Duodenal mucosa (tissue), 2 donors: ENCODE results near the gene AQP5.

Experiments
- H3K27ac ChIP-seq: one replicate; pipeline ENCODE4 v1.7.0; 2013; ENCODE audit warnings: low read depth, low read length
- H3K27me3 ChIP-seq, 2 donors: one replicate each; pipeline ENCODE4 v1.7.0; 2013; ENCODE audit warnings: low read length in 2 of 2, control low read depth in 1 of 2; ENCODE audit not compliant: insufficient read depth in 2 of 2, control insufficient read depth in 1 of 2
- H3K36me3 ChIP-seq, 2 donors: one replicate each; pipeline ENCODE4 v1.7.0; 2013; ENCODE audit warnings: low read length in 2 of 2, control low read depth in 1 of 2; ENCODE audit not compliant: insufficient read depth in 2 of 2, control insufficient read depth in 1 of 2
- H3K4me1 ChIP-seq, 2 donors: one replicate each; pipeline ENCODE4 v1.7.0; 2013; ENCODE audit warnings: low read length in 2 of 2, control low read depth in 1 of 2; ENCODE audit not compliant: insufficient read depth in 2 of 2, control insufficient read depth in 1 of 2
- H3K4me3 ChIP-seq, 2 donors: one replicate each; pipeline ENCODE4 v1.7.0; 2013; ENCODE audit warnings: low read length in 2 of 2, low read depth in 1 of 2
- H3K9ac ChIP-seq, 2 donors: one replicate each; pipeline ENCODE4 v1.7.0; 2013; ENCODE audit warnings: low read length in 2 of 2, low read depth in 1 of 2
- H3K9me3 ChIP-seq, 2 donors: one replicate each; pipeline ENCODE4 v1.7.0; 2013; ENCODE audit warnings: low read length in 2 of 2, control low read depth in 1 of 2; ENCODE audit not compliant: control insufficient read depth in 1 of 2

The AQP5 gene

GRCh38 chr12:49965836-49966235, 4.2 kb downstream of the AQP5 start:
- Histone ChIP-seq H3K36me3 (no peaks in the 10 kb centered on the region), H3K27me3 (peaks cover 48 to 49% of the 10 kb centered on the region in 2 donors), H3K9ac (no peak overlapping the region), H3K9me3 (no peaks in the 10 kb centered on the region), H3K4me3 (no peak overlapping the region), H3K27ac (no peak overlapping the region), H3K4me1 (peaks cover 7 to 11% of the 10 kb centered on the region in 2 donors)

- Histone ChIP-seq H3K9me3 (no peaks in the 10 kb centered on the region), H3K27ac (no peak overlapping the region), H3K36me3 (no peaks in the 10 kb centered on the region), H3K27me3 (peaks cover 44 to 46% of the 10 kb centered on the region in 2 donors), H3K9ac (no peak overlapping the region), H3K4me1 (peaks cover 7 to 11% of the 10 kb centered on the region in 2 donors), H3K4me3 (no peak overlapping the region)
Measured at GRCh38 chr12:49966511-49967041, 4.9 kb downstream of the AQP5 start.

- peak overlapping the region in 1 of 2 donors; percentile 47 for H3K9ac ChIP-seq
- H3K9me3 ChIP-seq, result no peaks in the 10 kb centered on the region
- H3K4me1 ChIP-seq, result peaks cover 7 to 11% of the 10 kb centered on the region in 2 donors
- no peaks in the 10 kb centered on the region for H3K36me3 ChIP-seq
- peak overlapping the region; percentile 59 to 70 for H3K4me3 ChIP-seq
- H3K27ac ChIP-seq, result no peak overlapping the region
- peaks cover 40 to 42% of the 10 kb centered on the region in 2 donors for H3K27me3 ChIP-seq
Measured at GRCh38 chr12:49967042-49967776, 5.5 kb downstream of the AQP5 start.

GRCh38 chr12:49967777-49968250, 6.1 kb downstream of the AQP5 start:
- H3K9me3 ChIP-seq, result no peaks in the 10 kb centered on the region
- no peaks in the 10 kb centered on the region for H3K36me3 ChIP-seq
- no peak overlapping the region for H3K27ac ChIP-seq
- peak overlapping the region in 1 of 2 donors; percentile 47 for H3K9ac ChIP-seq
- peak overlapping the region; percentile 59 to 70 for H3K4me3 ChIP-seq
- peaks cover 34 to 42% of the 10 kb centered on the region in 2 donors for H3K27me3 ChIP-seq
- peaks cover 7 to 11% of the 10 kb centered on the region in 2 donors for H3K4me1 ChIP-seq

GRCh38 chr12:49968471-49968870, 6.8 kb downstream of the AQP5 start:
- Histone ChIP-seq H3K9me3 (no peaks in the 10 kb centered on the region), H3K4me3 (no peak overlapping the region), H3K4me1 (peaks cover 9 to 14% of the 10 kb centered on the region in 2 donors), H3K27ac (no peak overlapping the region), H3K9ac (no peak overlapping the region), H3K36me3 (no peaks in the 10 kb centered on the region), H3K27me3 (peaks cover 30 to 42% of the 10 kb centered on the region in 2 donors)

GRCh38 chr12:49969027-49969426, 7.4 kb downstream of the AQP5 start:
- H3K27me3 ChIP-seq, result peaks cover 29 to 37% of the 10 kb centered on the region in 2 donors
- no peak overlapping the region for H3K9ac ChIP-seq
- no peaks in the 10 kb centered on the region for H3K9me3 ChIP-seq
- H3K4me3 ChIP-seq, result no peak overlapping the region
- peaks cover 15 to 19% of the 10 kb centered on the region in 2 donors for H3K4me1 ChIP-seq
- no peak overlapping the region for H3K27ac ChIP-seq
- H3K36me3 ChIP-seq, result no peaks in the 10 kb centered on the region

- no peak overlapping the region for H3K9ac ChIP-seq
Measured at GRCh38 chr12:49969651-49970429, 8.2 kb downstream of the AQP5 start.

DNA sequence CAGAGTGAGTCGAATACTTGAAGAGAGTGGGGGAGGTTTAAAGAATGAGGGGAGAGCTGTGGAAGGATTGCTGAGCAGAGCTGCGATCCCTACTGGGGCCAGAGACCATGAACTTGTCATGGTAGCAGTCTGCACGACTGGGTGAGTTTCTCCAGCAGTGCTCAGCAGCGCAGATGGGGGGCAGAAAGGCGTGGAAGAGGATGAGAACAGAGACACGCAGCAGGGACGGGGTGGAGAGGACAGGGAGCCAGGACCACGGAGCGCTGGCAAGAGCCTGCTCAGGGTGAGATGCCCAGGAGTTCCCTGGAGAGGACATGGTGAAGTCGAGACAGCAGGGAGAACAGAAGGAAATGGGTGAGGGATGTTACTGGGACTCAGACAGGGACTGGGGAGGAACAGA, 9.0 kb downstream of the AQP5 start:
- H3K4me1 ChIP-seq, result peaks cover 16 to 29% of the 10 kb centered on the region in 2 donors
- no peaks in the 10 kb centered on the region for H3K9me3 ChIP-seq

More at GRCh38 chr12:49969651-49970429, 8.2 kb downstream of the AQP5 start:
- H3K27me3 ChIP-seq, result peaks cover 25 to 29% of the 10 kb centered on the region in 2 donors
- H3K4me1 ChIP-seq, result peaks cover 16 to 24% of the 10 kb centered on the region in 2 donors
- no peaks in the 10 kb centered on the region for H3K9me3 ChIP-seq
- no peak overlapping the region for H3K27ac ChIP-seq
- no peak overlapping the region for H3K4me3 ChIP-seq
- no peaks in the 10 kb centered on the region for H3K36me3 ChIP-seq

DNA sequence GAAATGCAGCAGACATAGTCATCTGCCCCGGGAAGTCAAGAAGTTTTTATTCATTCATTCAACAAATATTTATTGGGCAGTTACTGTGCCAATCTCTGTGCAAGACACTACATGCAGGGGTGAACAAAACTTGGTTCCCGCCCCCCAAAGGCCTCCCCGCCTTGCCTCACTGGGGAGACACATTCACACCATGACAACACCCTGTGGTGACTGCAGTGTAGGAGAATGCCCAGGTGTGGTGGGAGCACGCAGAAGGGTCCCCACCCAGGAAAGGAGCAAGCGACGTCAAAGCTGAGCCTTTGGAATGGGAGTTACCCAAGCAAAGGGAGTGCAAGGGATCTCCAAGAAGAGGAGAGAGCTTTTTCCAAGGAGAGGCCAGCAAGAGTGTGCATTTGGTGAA, 9.5 kb downstream of the AQP5 start:
- H3K4me1 ChIP-seq, result peaks cover 16 to 29% of the 10 kb centered on the region in 2 donors
- H3K9ac ChIP-seq, result no peak overlapping the region
- H3K36me3 ChIP-seq, result no peaks in the 10 kb centered on the region
- H3K27ac ChIP-seq, result no peak overlapping the region
- no peak overlapping the region for H3K4me3 ChIP-seq
- H3K27me3 ChIP-seq, result peaks cover 22 to 28% of the 10 kb centered on the region in 2 donors
- H3K9me3 ChIP-seq, result no peaks in the 10 kb centered on the region

More for the DNA sequence above, 9.0 kb downstream of the AQP5 start:
- no peaks in the 10 kb centered on the region for H3K36me3 ChIP-seq
- H3K9ac ChIP-seq, result no peak overlapping the region
- H3K27ac ChIP-seq, result no peak overlapping the region
- no peak overlapping the region for H3K4me3 ChIP-seq
- peaks cover 22 to 28% of the 10 kb centered on the region in 2 donors for H3K27me3 ChIP-seq

DNA sequence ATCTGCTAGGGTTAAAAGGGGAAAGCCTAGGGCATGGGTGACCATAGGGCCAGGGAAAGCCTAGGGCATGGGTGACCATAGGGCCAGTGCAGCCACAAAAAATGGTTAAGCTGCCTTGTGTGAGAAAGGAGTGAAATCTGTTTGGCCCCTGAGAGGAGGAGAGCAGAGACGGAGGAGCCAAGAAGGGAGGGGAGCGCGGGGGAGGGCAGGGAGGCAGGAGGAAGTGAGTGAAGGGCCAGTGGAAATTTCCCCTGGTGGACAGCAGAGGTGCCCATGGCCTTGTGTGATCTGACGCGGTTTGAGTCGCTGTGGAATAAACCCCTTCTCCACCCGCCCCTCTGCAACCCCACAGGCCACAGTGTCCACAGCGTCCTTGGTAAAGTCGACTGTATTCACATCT, 10.5 kb downstream of the AQP5 start:
- Histone ChIP-seq H3K27me3 (peaks cover 22 to 28% of the 10 kb centered on the region in 2 donors), H3K9ac (no peak overlapping the region), H3K9me3 (no peaks in the 10 kb centered on the region), H3K27ac (no peak overlapping the region), H3K4me1 (peaks cover 15 to 27% of the 10 kb centered on the region in 2 donors), H3K36me3 (no peaks in the 10 kb centered on the region), H3K4me3 (no peak overlapping the region)
